A549 (cell line): Measurements from ENCODE around the gene LTK. TPM values are rescaled to one million over a fixed set of nuclear protein-coding genes. Genes with fewer than 3 reads are reported as not detected.

Experiments
- ATAC-seq, 2 experiments: fragments of 200-7000 bp in 1 of 2; fragments of >200 bp in 1 of 2; cut with Nextera tagmentation in 1 of 2; cut with Tn5 transposase in 1 of 2; 3 replicates each; pipeline versions ENCODE4 v1.8.0 to v1.9.1; 2018 to 2020; ENCODE audit warnings: mild to moderate bottlenecking in 1 of 2, moderate library complexity in 1 of 2
- CTCF ChIA-PET: fragments of 300-600 bp; sonication (Branson Sonifier 250); formaldehyde crosslinking; extraction: SDS; loops from one replicate; lab custom pipeline; 2021; ENCODE audit warnings: antibody characterized with exemption, inconsistent platforms; lab: Yijun Ruan, JAX
- POLR2A ChIA-PET: fragments of 350-600 bp; formaldehyde crosslinking; extraction: SDS; loops from one replicate; lab custom pipeline; 2021; ENCODE audit warnings: antibody characterized with exemption, inconsistent platforms; lab: Yijun Ruan, JAX
- DNase-seq, 2 experiments: peaks; one replicate each; pipeline versions ENCODE4 v3.0.0 to v3.0.0-alpha.2; 2011 to 2016; ENCODE audit warnings: low read depth in 1 of 2, low spot score in 1 of 2
- FAIRE-seq: peaks from 2 replicates; lab custom pipeline; 2011; peaks lifted over from hg19 to GRCh38; lab: Jason Lieb, UNC
- H3K27ac ChIP-seq, 2 experiments: fragments of >200 bp; sonication (Bioruptor Twin); formaldehyde crosslinking; 3 replicates each; pipeline ENCODE4 v1.5.1; 2016 to 2017
- H3K4me1 ChIP-seq: fragments of >200 bp; sonication (Bioruptor Twin); formaldehyde crosslinking; 3 replicates; pipeline ENCODE4 v1.6.1; 2016
- H3K4me2 ChIP-seq: fragments of >200 bp; sonication (Bioruptor Twin); formaldehyde crosslinking; 3 replicates; pipeline ENCODE4 v1.6.1; 2016
- H3K4me3 ChIP-seq: fragments of >200 bp; sonication (Bioruptor Twin); formaldehyde crosslinking; 3 replicates; pipeline ENCODE4 v1.5.1; 2016
- H3K9me3 ChIP-seq: fragments of >200 bp; sonication (Bioruptor Twin); formaldehyde crosslinking; 3 replicates; pipeline ENCODE4 v1.6.1; 2016
- ATOH8 ChIP-seq: fragments of 250-450 bp; sonication (Bioruptor Pico); IDR thresholded peaks from 2 replicates; pipeline ENCODE4 v1.5.0; 2020; ENCODE audit warnings: low read depth, mild to moderate bottlenecking, moderate library complexity
- BHLHE40 ChIP-seq: IDR thresholded peaks from 2 replicates; pipeline ENCODE4 v1.6.1; 2012; ENCODE audit warnings: low read depth, low read length, inconsistent platforms
- CEBPB ChIP-seq, 2 experiments: fragments of >200 bp in 1 of 2; sonication (Bioruptor Twin) in 1 of 2; formaldehyde crosslinking in 1 of 2; IDR thresholded peaks; 2 replicates each; pipeline ENCODE4 v1.6.1; 2012 to 2016
- CHD4 ChIP-seq: fragments of 200-600 bp; sonication (generic); IDR thresholded peaks from 2 replicates; pipeline ENCODE4 v1.6.1; 2016; ENCODE audit warnings: antibody characterized with exemption, mild to moderate bottlenecking, borderline replicate concordance
- CTCF ChIP-seq: fragments of >200 bp; sonication (Bioruptor Twin); formaldehyde crosslinking; IDR thresholded peaks from 3 replicates; pipeline ENCODE4 v1.5.1; 2016
- EHF ChIP-seq: fragments of 250-450 bp; sonication (Bioruptor Pico); IDR thresholded peaks from 2 replicates; pipeline ENCODE4 v1.5.0; 2020; ENCODE audit warnings: mild to moderate bottlenecking
- EHMT2 ChIP-seq: fragments of 200-600 bp; sonication (generic); IDR thresholded peaks from 2 replicates; pipeline ENCODE4 v1.6.1; 2016; ENCODE audit warnings: antibody characterized with exemption, low read depth, mild to moderate bottlenecking, moderate library complexity
- EP300 ChIP-seq, 2 experiments: fragments of >200 bp; sonication (Bioruptor Twin); formaldehyde crosslinking; IDR thresholded peaks; 2 replicates in 1 of 2; 3 replicates in 1 of 2; pipeline ENCODE4 v1.6.1; 2016 to 2017
- FOSB ChIP-seq: fragments of 250-450 bp; sonication (Bioruptor Pico); IDR thresholded peaks from 2 replicates; pipeline ENCODE4 v1.5.0; 2020; ENCODE audit warnings: mild to moderate bottlenecking, moderate library complexity
- FOSL2 ChIP-seq, 2 experiments: fragments of 450-650 bp in 1 of 2; fragments of >200 bp in 1 of 2; sonication (Bioruptor Twin) in 1 of 2; formaldehyde crosslinking; IDR thresholded peaks; 2 replicates each; pipeline versions ENCODE4 v1.5.0 to v1.6.1; 2016 to 2020; ENCODE audit warnings: mild to moderate bottlenecking in 1 of 2, moderate library complexity in 1 of 2
- HDAC2 ChIP-seq: fragments of 200-600 bp; sonication (generic); IDR thresholded peaks from 2 replicates; pipeline ENCODE4 v1.6.1; 2016
- HEYL ChIP-seq: fragments of 250-450 bp; sonication (Bioruptor Pico); IDR thresholded peaks from 2 replicates; pipeline ENCODE4 v1.8.0; 2021; ENCODE audit warnings: mild to moderate bottlenecking, moderate library complexity
- JUNB ChIP-seq: fragments of >200 bp; sonication (Bioruptor Twin); formaldehyde crosslinking; IDR thresholded peaks from 2 replicates; pipeline ENCODE4 v1.6.1; 2016
- KDM5A ChIP-seq: fragments of 200-600 bp; sonication (generic); IDR thresholded peaks from 2 replicates; pipeline ENCODE4 v1.6.1; 2016; ENCODE audit warnings: antibody characterized with exemption, mild to moderate bottlenecking
- MAZ ChIP-seq: fragments of 150-350 bp; IDR thresholded peaks from 2 replicates; pipeline ENCODE4 v1.6.1; 2014; ENCODE audit warnings: antibody characterized with exemption, low read depth, low read length, borderline replicate concordance
- NPAS2 ChIP-seq: fragments of 250-450 bp; sonication (Bioruptor Pico); IDR thresholded peaks from 2 replicates; pipeline ENCODE4 v1.8.0; 2022; ENCODE audit warnings: mild to moderate bottlenecking, moderate library complexity, borderline replicate concordance
- RCOR1 ChIP-seq: fragments of 150-350 bp; IDR thresholded peaks from 2 replicates; pipeline ENCODE4 v1.6.1; 2014; ENCODE audit warnings: antibody characterized with exemption, low read length, low read depth
- RFX5 ChIP-seq: fragments of 450-650 bp; IDR thresholded peaks from 2 replicates; pipeline ENCODE4 v1.7.1; 2014; ENCODE audit warnings: antibody characterized with exemption, mild to moderate bottlenecking, moderate library complexity
- SREBF2 ChIP-seq: fragments of 450-650 bp; IDR thresholded peaks from 2 replicates; pipeline ENCODE4 v1.6.1; 2014; ENCODE audit warnings: mild to moderate bottlenecking, moderate library complexity
- TP53 ChIP-seq: fragments of 250-450 bp; sonication (Bioruptor Pico); IDR thresholded peaks from 2 replicates; pipeline ENCODE4 v1.5.0; 2021; ENCODE audit warnings: mild to moderate bottlenecking, moderate library complexity
- WGBS: methylation state at CpG from one replicate; pipeline ENCODE4 v1.1.6; 2017; ENCODE audit errors: missing lambda C conversion rate; 5-methylcytosine and 5-hydroxymethylcytosine counted together
- polyA plus RNA-seq, 4 experiments: library from polyadenylated mRNA; depleted of rRNA in 3 of 4; stranded (reverse); fragments of >200 nt; fragmentation: RNase III in 1 of 4; extraction: RNeasy Plus Mini Kit Qiagen cat#74134 plus additional on column Dnase treatment in 1 of 4; gene quantifications; 2 replicates in 3 of 4; 3 replicates in 1 of 4; pipeline ENCODE4 v1.2.3, GENCODE V29; 2011 to 2017
- TF ChIP-seq, protein P1 (sequence below): IDR thresholded peaks from 2 replicates; pipeline ENCODE4 v1.6.1; 2012
- TF ChIP-seq, protein P2 (sequence below): fragments of 250-450 bp; sonication (Bioruptor Pico); IDR thresholded peaks from 2 replicates; pipeline ENCODE4 v1.5.0; 2021; ENCODE audit warnings: mild to moderate bottlenecking, moderate library complexity, borderline replicate concordance
- TF ChIP-seq, protein P3 (sequence below): IDR thresholded peaks from 2 replicates; pipeline ENCODE4 v1.6.1; 2012; ENCODE audit warnings: low read depth, borderline replicate concordance

LTK gene
- polyA plus RNA-seq, 2 of the 4 experiments (the other 2 are of a cell fraction) = 0.10 to 0.17 TPM

DNA sequence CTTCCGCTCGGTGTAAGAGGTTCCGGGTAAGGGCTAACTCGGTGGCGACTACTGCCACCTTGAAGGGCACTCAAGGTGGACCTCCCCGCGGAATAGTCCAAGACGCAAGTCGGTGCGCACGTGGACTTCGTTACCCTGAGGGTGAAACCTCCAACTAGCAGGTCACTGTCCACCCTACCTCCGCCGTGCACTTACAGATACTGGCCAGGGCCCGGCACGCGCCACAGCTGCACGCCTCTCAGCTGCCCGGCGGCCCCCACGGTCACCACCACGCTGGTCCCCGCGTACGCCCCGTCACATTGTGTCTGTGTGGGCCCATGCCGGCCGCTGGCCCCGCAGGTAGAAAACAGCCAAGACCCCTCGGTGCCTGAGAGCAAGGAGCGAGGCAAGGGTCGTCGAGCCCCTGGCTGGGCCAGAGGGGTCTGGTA is 1.1 kb downstream of the LTK start (continued):
- TF ChIP-seq, protein P1, sequence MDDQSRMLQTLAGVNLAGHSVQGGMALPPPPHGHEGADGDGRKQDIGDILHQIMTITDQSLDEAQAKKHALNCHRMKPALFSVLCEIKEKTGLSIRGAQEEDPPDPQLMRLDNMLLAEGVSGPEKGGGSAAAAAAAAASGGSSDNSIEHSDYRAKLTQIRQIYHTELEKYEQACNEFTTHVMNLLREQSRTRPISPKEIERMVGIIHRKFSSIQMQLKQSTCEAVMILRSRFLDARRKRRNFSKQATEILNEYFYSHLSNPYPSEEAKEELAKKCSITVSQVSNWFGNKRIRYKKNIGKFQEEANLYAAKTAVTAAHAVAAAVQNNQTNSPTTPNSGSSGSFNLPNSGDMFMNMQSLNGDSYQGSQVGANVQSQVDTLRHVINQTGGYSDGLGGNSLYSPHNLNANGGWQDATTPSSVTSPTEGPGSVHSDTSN = no peak
- TF ChIP-seq EP300 (IDR thresholded peaks at IDR 0.05) (no peak), KDM5A (no peak), RCOR1 (no peak)
- TF ChIP-seq, protein P2, sequence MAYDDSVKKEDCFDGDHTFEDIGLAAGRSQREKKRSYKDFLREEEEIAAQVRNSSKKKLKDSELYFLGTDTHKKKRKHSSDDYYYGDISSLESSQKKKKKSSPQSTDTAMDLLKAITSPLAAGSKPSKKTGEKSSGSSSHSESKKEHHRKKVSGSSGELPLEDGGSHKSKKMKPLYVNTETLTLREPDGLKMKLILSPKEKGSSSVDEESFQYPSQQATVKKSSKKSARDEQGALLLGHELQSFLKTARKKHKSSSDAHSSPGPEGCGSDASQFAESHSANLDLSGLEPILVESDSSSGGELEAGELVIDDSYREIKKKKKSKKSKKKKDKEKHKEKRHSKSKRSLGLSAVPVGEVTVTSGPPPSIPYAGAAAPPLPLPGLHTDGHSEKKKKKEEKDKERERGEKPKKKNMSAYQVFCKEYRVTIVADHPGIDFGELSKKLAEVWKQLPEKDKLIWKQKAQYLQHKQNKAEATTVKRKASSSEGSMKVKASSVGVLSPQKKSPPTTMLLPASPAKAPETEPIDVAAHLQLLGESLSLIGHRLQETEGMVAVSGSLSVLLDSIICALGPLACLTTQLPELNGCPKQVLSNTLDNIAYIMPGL (CRISPR knock-in tag) = no peak

DNA sequence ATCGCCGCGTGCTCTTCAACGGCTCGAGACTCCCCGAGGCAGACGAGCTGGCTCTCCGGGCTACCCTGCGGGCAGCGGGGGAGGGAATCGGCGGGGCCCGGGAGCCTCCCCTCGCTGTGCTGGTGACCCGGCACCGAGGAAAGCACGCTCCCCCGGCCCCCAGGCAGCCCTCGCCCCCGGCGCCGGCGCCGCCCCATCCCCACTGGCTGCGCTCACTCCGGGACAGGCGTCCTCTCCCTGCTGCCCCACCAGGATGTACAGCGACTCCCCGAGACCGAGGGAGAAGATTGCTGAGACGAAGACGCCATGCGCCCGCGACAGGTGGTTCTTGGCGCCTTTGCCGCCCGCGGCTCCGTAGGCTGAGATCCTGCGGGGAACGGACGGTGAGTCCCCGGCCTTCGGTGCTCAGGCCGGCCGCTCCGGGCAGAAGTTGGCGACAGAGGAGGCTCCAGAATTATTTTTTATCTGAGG is 1.7 kb downstream of the LTK start:
- no peaks in the 10 kb centered on the region for H3K9me3 ChIP-seq
- CTCF ChIA-PET = interaction anchor here (2.1 kb wide), 1 partner anchor 46 kb away, joined by 7 read pairs; no protein-coding TSS in a partner anchor
- POLR2A ChIA-PET = no interaction called here
- no peak overlapping the region for H3K4me3 ChIP-seq
- H3K4me1 ChIP-seq = no peaks in the 10 kb centered on the region
- no peak for ATAC-seq
- H3K27ac ChIP-seq = no peak overlapping the region
- 84% methylated on average over 21 of the region's 49 CpGs for WGBS
- no peak for DNase-seq
- no peak for FAIRE-seq
- TF ChIP-seq, protein P3, sequence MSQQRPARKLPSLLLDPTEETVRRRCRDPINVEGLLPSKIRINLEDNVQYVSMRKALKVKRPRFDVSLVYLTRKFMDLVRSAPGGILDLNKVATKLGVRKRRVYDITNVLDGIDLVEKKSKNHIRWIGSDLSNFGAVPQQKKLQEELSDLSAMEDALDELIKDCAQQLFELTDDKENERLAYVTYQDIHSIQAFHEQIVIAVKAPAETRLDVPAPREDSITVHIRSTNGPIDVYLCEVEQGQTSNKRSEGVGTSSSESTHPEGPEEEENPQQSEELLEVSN = no peak
- TF ChIP-seq FOSB (CRISPR knock-in tag) (no peak), RCOR1 (no peak), RFX5 (no peak), NPAS2 (CRISPR knock-in tag) (no peak), HEYL (CRISPR knock-in tag) (no peak), EHMT2 (no peak), ATOH8 (CRISPR knock-in tag) (no peak), BHLHE40 (no peak)
- TF ChIP-seq, all 56 proteins: peak for 0
- H3K4me2 ChIP-seq = no peak overlapping the region

DNA sequence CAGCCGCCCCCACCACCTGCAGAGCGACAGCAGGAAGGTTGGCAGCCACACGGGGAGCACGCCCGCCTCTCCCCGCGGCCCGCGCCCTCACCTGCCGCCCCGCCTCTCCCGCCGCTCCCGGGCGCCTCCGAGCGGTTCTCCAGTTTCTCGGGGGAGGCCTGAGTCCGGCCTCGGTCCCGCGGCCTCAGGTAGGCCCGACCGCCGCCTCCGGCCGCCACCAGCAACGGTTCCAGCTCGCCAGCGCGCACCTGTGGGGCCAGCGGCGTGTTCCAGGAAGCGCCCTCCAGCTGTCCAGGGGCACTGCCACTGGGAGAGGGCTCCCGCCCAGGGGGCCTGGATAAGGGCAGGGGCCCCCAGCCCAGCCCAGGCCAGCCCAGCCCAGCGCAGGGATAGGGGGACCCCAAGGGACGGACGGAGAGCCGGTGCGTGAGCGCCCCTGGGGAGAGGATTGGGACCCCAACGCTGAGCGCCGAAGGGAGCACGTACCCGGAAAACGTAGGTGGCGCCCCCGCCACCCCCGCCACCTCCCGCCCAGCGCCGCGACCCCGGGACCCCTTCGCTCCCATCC is 2.2 kb downstream of the LTK start:
- CTCF ChIA-PET = no interaction called here
- Histone ChIP-seq H3K4me1 (no peaks in the 10 kb centered on the region), H3K9me3 (no peaks in the 10 kb centered on the region), H3K27ac (no peak overlapping the region), H3K4me3 (no peak overlapping the region), H3K4me2 (no peak overlapping the region)
- POLR2A ChIA-PET = no interaction called here
- no peak for ATAC-seq
- no peak for DNase-seq
- FAIRE-seq = no peak
- TF ChIP-seq FOSL2 (IDR thresholded peaks at IDR 0.05) (no peak), FOSL2 (CRISPR knock-in tag; IDR thresholded peaks at IDR 0.05) (no peak), MAZ (no peak), JUNB (no peak), CHD4 (no peak), EHF (CRISPR knock-in tag) (no peak), CTCF (no peak), CEBPB (IDR thresholded peaks at IDR 0.05) (no peak), HDAC2 (no peak), NPAS2 (CRISPR knock-in tag) (no peak), SREBF2 (no peak), TP53 (CRISPR knock-in tag) (no peak)
- 93% methylated on average over 18 of the region's 56 CpGs for WGBS
